VCaP (cell line): Measurements from ENCODE around the gene MAP3K20.

ENCODE experiments used
- H3K27ac ChIP-seq: fragments of 450-650 bp; 2 replicates; pipeline ENCODE4 v1.5.1; 2017
- TF ChIP-seq, protein P1 (sequence below): fragments of 450-650 bp; conservative IDR thresholded peaks from 2 replicates; pipeline ENCODE4 v1.5.1; 2017; ENCODE audit warnings: mild to moderate bottlenecking, moderate library complexity

Gene MAP3K20

DNA sequence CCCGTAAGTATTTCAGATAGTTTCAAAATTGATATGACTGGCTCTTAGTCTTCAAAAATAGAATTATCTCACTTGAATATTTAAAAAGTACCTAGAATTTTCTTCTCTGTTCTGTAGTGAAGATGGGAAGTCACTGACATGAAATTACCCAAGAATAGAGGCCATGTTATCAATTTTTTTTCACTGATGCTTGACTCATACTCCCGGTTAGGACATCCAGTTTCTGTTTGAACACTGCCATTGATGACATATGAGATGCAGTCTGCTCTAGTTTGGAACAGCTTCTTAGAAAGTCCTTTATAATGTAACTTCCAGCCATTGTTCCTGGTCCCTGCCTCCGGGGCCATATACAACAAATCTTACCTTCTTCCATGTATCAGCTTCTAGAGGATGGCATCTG, 26.0 kb downstream of the MAP3K20 start:
- TF ChIP-seq, protein P1, sequence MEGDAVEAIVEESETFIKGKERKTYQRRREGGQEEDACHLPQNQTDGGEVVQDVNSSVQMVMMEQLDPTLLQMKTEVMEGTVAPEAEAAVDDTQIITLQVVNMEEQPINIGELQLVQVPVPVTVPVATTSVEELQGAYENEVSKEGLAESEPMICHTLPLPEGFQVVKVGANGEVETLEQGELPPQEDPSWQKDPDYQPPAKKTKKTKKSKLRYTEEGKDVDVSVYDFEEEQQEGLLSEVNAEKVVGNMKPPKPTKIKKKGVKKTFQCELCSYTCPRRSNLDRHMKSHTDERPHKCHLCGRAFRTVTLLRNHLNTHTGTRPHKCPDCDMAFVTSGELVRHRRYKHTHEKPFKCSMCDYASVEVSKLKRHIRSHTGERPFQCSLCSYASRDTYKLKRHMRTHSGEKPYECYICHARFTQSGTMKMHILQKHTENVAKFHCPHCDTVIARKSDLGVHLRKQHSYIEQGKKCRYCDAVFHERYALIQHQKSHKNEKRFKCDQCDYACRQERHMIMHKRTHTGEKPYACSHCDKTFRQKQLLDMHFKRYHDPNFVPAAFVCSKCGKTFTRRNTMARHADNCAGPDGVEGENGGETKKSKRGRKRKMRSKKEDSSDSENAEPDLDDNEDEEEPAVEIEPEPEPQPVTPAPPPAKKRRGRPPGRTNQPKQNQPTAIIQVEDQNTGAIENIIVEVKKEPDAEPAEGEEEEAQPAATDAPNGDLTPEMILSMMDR: no peak
- H3K27ac ChIP-seq: no peak overlapping the region

DNA sequence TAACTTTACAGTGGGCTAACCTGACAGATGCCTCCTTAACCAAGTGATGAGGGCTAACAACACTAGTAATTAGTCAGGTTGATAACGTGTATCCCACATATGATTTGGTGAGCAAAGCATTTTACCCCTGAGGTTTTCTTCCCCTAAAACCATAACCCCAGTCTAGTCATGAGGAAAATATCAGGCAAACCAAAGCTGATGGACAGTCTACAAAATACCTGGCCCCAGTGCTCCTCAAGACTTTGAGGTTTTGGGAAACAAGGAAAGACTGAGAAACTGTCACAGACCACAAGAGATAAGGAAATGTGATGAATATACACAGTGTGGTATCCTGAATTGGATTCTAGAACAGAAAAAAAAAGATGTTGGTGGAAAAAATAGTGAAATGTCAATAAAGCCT, 28.5 kb downstream of the MAP3K20 start:
- TF ChIP-seq, protein P1: no peak
- no peak overlapping the region for H3K27ac ChIP-seq

DNA sequence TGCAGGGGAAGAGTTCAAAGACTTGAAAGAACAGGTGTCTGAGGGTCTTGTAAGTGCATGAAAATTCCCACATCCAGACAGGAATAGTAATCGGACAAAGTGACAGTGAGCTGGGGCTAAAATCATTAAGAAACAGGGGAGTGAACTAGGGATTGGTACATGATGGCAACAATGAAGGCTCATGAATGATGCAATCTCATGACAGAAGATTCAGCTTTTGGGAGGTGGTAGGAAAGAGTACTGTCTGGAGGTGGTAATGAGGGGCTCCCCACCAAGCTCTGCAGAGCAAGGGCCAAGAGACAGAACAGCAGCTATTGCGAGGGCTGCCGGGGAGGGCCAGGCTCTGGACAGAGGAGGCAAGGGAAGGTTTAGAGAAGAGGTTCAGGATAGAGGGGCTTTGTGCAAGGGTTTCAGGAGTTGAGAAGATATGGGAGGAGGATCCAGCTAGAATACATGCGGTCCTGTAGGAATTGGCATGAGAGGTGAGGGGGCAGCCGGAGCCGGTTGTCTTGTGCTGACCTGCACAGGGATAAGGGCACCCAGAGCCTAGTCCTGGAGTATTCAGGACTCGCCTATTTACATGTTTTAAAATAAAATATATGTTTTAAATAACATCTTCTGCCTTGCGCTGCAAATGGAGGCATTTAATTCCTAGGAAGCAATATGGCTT, 31.4 kb downstream of the MAP3K20 start:
- TF ChIP-seq, protein P1: no peak
- H3K27ac ChIP-seq: no peak overlapping the region

DNA sequence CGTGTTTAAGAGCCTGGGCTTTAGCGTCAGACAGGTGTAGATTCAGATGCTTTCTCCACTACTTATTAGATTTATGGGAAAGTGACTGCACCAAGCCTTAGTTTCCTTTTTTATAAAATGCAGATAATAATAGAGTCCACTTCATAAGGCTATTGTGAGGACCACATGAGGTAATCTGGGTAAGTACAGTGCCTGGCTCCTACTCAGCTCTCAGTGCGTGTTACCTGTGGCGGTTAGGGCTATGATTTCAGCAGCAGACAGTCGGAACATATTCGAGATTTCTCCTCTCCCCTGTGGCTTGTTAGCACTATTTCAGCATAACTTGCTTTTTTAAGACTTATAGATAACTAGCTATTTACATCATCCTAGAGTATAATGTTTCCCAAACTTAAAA, 32.0 kb downstream of the MAP3K20 start:
- TF ChIP-seq, protein P1: no peak
- no peak overlapping the region for H3K27ac ChIP-seq

DNA sequence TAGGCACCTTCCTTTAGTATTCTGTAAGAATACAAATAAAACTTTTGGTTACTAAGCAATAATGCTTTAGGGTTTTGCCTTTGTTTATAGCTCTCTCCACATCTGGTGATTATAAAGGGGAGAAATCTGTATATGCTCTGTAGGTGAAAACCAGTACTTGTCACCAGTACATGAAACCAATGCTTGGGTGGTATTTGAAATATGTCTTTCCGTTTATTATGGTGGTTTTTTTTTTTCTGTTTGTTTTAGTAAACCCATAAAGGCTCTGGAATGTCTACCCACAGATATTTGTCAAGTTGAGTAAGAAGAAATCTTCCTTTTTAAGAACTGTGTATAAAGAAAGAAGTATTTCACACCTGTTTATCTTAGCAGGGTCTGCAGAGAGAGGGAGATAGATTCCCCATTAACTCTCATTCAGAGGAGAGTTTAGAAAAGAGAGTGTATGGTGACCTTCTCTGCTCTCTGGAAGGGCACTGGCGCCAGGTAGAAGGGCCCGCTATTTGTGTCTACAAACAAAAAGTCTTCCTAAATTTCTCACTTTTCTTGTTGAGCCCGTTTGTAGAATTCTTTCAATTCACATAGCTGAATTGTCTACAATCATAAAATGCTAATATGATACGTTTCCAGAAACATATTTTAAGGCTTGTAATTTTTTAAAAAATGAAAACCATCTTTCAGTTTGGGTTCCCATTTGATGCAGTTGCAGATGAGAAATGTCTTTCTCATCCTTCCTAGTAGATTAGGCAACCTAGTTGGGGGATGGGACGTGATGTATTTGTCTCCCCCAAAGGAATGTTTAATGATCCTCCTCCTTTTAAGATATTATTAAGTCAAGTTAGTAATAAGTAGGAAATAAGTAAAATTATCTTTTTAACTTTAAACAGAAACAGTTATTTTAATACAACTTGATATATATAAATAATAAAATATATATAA, 33.9 kb downstream of the MAP3K20 start:
- TF ChIP-seq, protein P1: no peak
- H3K27ac ChIP-seq: peak overlapping the region; percentile 61

DNA sequence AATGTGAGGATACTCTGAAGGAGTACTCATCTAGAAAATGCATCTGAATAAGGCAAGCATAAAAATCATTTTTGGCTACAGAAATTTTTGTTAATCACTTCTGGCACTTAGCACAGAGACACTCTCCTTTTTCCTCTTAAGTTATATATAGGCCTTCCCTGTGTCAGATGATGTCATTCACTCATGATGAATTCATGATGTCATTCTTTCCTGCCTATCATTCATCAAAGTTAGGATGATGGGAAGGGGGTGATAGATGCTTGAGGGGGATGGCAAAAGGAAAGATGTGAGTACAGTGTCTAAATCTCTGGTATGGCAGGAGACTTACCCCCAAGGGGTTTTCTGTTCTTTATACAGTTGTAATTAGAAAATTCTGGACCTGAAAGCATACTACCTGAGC, 42.0 kb downstream of the MAP3K20 start:
- H3K27ac ChIP-seq: no peak overlapping the region
- TF ChIP-seq, protein P1: no peak

DNA sequence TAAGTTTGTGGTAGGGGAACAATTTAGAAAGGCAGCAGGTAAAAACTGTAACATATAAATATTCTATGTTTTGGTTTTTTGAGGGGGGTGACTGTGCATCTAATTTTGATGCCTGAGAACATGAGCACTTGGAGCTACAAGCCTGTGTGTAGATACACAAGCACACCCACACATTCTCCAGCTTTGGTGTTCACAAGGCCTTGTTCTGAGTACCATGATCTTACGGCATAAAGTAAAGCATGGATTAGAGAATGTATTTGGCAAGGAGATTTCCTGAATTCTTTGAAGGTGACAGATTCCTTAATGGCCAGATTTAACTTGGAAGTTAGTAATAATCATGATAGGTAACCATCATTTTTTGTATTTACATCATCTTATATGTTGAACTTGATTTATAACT, 42.7 kb downstream of the MAP3K20 start:
- TF ChIP-seq, protein P1: no peak

More for the DNA sequence above, 42.7 kb downstream of the MAP3K20 start:
- peak overlapping the region; percentile 74 for H3K27ac ChIP-seq
